EL (cell line): ENCODE results near the gene TMEM128.
"Not testable (repeated sequence)": the region's sequence is repeated elsewhere in the genome, so short reads cannot be mapped to it uniquely, and the experiment has no call there.

ENCODE experiments used
- DNase-seq: peaks from one replicate; pipeline ENCODE4 v3.0.0-alpha.2; 2016

Gene TMEM128

GRCh38 chr4:4248029-4248884, at the start of gene TMEM128:
Gene TMEM128, minus strand, starts transcription at chr4:4248223. Its CDS starts 21 bp downstream, at chr4:4248202.
- peak; percentile 93 for DNase-seq

DNA sequence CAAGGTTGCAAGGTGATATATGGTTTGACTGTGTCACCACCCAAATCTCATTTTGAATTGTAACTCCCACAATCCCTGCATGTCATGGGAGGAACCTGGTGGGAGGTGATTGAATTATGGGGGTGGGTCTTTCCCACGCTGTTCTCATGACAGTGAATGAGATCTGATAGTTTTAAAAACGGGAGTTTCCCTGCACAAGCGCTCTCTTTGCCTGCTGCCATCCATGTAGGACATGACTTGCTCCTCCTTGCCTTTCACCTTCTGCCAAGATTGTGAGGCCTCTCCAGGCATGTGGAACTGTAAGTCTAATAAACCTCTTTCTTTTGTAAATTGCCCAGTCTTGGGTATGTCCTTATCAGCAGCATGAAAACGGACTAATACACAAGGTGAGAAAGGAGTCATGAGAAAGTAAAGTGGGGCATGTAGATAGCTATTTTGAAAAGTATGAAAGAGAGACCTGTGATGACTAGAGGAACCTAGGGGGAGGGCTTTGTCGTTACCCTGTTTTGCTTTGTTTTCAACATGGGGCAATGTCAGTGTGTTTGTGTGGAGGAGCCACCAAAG, 48.3 kb upstream of the TMEM128 start:
- no peak for DNase-seq

DNA sequence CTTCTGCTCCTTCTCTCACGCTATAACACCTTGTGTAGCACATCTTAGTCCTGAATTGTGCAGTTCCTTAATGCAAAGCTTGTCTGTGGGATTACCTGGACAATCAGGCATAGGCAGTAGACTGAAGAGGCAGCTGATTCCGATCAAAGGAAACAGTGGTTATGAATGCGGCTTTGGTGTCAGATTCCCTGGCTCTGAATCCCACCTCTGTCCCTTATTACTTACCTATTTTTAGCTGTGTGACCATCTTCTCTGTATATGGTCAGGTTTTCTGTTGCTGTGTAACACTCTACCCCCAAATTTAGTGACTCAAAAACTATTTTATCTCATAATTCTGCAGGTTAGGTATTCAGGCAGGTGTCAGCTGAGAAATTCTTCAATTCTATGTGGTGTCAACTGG, 45.3 kb upstream of the TMEM128 start:
- no peak for DNase-seq

GRCh38 chr4:4289941-4290850, 42.2 kb upstream of the TMEM128 start, which contains the start of the genes LYAR and ZBTB49:
Gene LYAR, minus strand, starts transcription at chr4:4290154. Its CDS starts 6,412 bp downstream, at chr4:4283742.
Gene ZBTB49, plus strand, starts transcription at chr4:4290251. Its CDS starts 9,695 bp downstream, at chr4:4299946.
- DNase-seq, result peak; percentile 87

GRCh38 chr4:4289597-4289940, 41.5 kb upstream of the TMEM128 start:
- no peak for DNase-seq

- peak; percentile 4 for DNase-seq
Measured at GRCh38 chr4:4289055-4289454, 41.0 kb upstream of the TMEM128 start.

- DNase-seq, result no peak
Measured at GRCh38 chr4:4288098-4288497, 40.1 kb upstream of the TMEM128 start.

GRCh38 chr4:4284827-4285618, 37.0 kb upstream of the TMEM128 start:
- peak; percentile 16 for DNase-seq

GRCh38 chr4:4281787-4282186, 33.8 kb upstream of the TMEM128 start:
- no peak for DNase-seq

DNA sequence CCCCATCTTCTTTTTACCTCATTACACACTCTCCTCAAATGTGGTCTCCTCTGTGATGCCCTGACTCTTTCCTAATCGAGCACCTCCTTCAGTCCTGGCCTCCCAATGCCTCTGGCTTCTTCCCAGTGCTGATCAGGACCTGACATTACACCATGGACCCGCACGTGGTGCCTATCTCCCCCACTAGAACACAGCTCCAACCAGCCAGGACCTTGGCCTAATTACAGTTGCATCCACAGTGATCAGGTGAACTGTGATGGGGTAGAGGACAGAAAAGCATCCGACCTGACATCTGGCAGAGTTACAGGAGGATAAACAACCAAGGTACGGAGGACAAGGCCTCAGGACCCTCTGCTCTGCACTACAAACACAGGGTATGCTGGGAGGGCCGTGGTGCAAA, 29.5 kb upstream of the TMEM128 start:
- DNase-seq, result no peak

GRCh38 chr4:4274226-4274625, 26.2 kb upstream of the TMEM128 start:
- DNase-seq, result no peak

GRCh38 chr4:4271912-4272311, 23.9 kb upstream of the TMEM128 start:
- DNase-seq, result peak; percentile 22

GRCh38 chr4:4270529-4270928, 22.5 kb upstream of the TMEM128 start:
- DNase-seq, result peak; percentile 9

DNA sequence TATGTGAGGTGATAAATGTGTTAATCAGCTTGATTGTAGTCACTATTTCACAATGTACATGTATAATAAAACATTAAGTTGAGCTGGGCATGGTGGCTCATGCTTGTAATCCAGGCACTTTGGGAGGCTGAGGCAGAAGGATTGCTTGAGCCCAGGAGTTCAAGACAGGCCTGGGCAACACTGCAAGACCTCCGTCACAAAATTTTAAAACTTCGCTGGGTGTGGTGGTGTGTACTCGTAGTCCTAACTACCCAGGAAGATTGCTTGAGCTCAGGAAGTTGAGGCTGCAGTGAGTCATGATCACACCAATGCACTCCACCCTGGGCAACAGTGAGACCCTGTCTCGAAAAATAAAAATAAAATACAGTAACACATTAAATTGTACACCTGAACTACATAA, 21.8 kb upstream of the TMEM128 start:
- DNase-seq, result peak; percentile 6

- DNase-seq, result no peak
Measured at GRCh38 chr4:4269331-4269731, 21.3 kb upstream of the TMEM128 start.

GRCh38 chr4:4268776-4269175, 20.8 kb upstream of the TMEM128 start:
- no peak for DNase-seq

DNA sequence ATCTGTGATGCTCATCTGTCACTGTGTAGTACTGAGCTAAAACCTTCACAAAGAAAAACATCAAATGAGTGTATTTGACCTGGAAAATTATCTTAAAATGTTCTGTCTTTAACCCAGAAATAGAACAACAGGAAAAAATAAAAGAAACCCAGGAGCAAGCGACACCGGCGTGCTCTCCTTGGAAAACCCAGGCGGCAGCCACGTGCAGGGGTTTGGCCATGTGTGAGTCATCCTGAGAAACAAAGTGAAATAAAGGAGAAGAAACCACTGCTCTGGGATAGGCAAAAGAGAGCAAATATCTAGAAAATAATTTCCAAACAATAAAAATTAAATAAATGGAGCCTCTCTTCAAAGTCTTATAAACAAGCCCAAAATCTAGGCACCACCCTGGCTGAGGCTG, 20.0 kb upstream of the TMEM128 start:
- DNase-seq, result no peak

GRCh38 chr4:4260185-4260751, 12.2 kb upstream of the TMEM128 start:
- peak; percentile 64 for DNase-seq

- DNase-seq, result no peak
Measured at GRCh38 chr4:4259484-4260100, 11.6 kb upstream of the TMEM128 start.

DNA sequence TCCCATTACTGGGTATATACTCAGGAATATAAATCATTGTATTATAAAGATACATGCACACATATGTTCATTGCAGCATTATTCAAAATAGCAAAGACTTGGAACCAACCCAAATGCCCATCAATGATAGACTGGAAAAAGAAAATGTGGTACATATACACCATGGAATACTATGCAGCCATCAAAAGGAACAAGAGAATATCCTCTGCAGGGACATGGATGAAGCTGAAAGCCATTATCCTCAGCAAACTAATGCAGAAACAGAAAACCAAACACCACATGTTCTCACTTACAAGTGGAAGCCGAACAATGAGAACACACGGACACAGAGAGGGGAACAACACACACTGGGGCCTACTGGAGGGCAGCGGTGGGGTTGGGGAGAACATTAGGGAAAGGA, 9.7 kb upstream of the TMEM128 start:
- not testable (repeated sequence) for DNase-seq

GRCh38 chr4:4256799-4257198, 8.8 kb upstream of the TMEM128 start:
- no peak for DNase-seq

DNA sequence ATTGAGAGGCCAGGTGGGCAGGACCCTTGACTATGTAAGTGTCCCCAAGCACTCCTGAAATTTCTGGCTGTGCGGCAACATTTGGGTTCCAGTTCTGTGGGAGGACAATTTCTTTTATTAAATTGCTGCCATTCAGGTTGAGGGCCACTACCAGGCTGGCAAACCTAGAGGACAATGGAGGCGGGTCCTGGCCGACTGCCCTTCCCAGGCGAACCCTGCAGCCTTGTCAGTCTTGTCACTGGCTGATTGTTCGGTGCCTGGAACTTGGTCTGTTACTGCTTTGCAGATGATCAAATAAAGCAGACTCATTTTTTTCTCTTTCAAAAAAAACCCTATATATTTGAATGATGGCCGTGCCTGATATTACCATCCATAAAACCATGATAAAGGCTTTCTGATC, 6.6 kb upstream of the TMEM128 start:
- no peak for DNase-seq
